ENCODE results near the gene UCP2. TPM values are rescaled to one million over a fixed set of nuclear protein-coding genes. Genes with fewer than 3 reads are reported as not detected.

The UCP2 gene
- total RNA-seq, 1 donor = 68.7 TPM

Other genes starting within 250 kb of the UCP2 start
- gene RAB6A, start 221.8 kb downstream of the UCP2 start, total RNA-seq = 85.2 TPM
- gene MRPL48, start 195.0 kb downstream of the UCP2 start, total RNA-seq = 8.9 TPM
- gene COA4, start 106.0 kb downstream of the UCP2 start, total RNA-seq = 15.6 TPM
- gene PAAF1, start 105.8 kb downstream of the UCP2 start, total RNA-seq = 4.0 TPM
- gene DNAJB13, start 31.8 kb downstream of the UCP2 start, total RNA-seq = not detected
- 1.7 TPM for gene UCP3, start 26.2 kb upstream of the UCP2 start, total RNA-seq
- 23.3 TPM for gene C2CD3, start 188.2 kb upstream of the UCP2 start, total RNA-seq
- 6.2 TPM for gene PPME1, start 188.4 kb upstream of the UCP2 start, total RNA-seq